K562 (cell line): ENCODE measurements around the gene MAPK13. TPM values are rescaled to one million over a fixed set of nuclear protein-coding genes. Genes with fewer than 3 reads are reported as not detected.

Source experiments
- ATAC-seq: fragments of 200-7000 bp; cut with Tn5 transposase; 3 replicates; pipeline ENCODE4 v1.9.1; 2020; ENCODE audit warnings: moderate library complexity
- BruUV-seq: library from RNA; stranded (reverse); fragments of 400-500 nt; replicated peaks from 2 replicates; lab custom pipeline; 2021; lab: Mats Ljungman, UMichigan
- CTCF ChIA-PET: fragments of 300-600 bp; formaldehyde crosslinking; extraction: SDS; loops from one replicate; lab custom pipeline; 2021; ENCODE audit warnings: low intra/inter-chr PET ratio; lab: Yijun Ruan, JAX
- POLR2A ChIA-PET: fragments of 300-600, 350-650 bp; sonication (Branson Sonifier 250); formaldehyde crosslinking; extraction: SDS; loops from one replicate; lab custom pipeline; 2021; ENCODE audit warnings: antibody characterized with exemption, inconsistent platforms; lab: Yijun Ruan, JAX
- DNase-seq, 4 experiments: peaks; one replicate each; pipeline versions ENCODE4 v3.0.0 to v3.0.0-alpha.2; 2011 to 2018; ENCODE audit warnings: low spot score in 3 of 4, mixed read lengths in 3 of 4; ENCODE audit errors: extremely low read depth in 1 of 4
- FAIRE-seq: peaks from 2 replicates; lab custom pipeline; 2011; peaks lifted over from hg19 to GRCh38; lab: Jason Lieb, UNC
- H2AFZ ChIP-seq: 2 replicates; pipeline ENCODE4 v1.6.0; 2011; ENCODE audit warnings: low read depth, low read length, control low read depth, inconsistent platforms
- H3K27ac ChIP-seq: fragments of 200-600 bp; 3 replicates; pipeline ENCODE4 v1.8.0; 2011; ENCODE audit warnings: low read depth, mild to moderate bottlenecking, control low read depth, inconsistent platforms, low read length, moderate library complexity, mixed read lengths; ENCODE audit errors: extremely low read depth
- H3K27me3 ChIP-seq, 2 experiments: fragments of 300-600 bp in 1 of 2; 2 replicates in 1 of 2; 3 replicates in 1 of 2; pipeline versions ENCODE4 v1.6.0 to v1.8.0; 2011; ENCODE audit warnings: inconsistent platforms in 2 of 2, low read length in 2 of 2, mild to moderate bottlenecking in 1 of 2, mixed read lengths in 1 of 2, moderate library complexity in 1 of 2; ENCODE audit not compliant: control insufficient read depth in 2 of 2, insufficient read depth in 2 of 2
- H3K36me3 ChIP-seq: fragments of 300-600 bp; 3 replicates; pipeline ENCODE4 v1.8.0; 2011; ENCODE audit warnings: mild to moderate bottlenecking, low read length, inconsistent platforms; ENCODE audit not compliant: control insufficient read depth, insufficient read depth
- H3K4me1 ChIP-seq, 2 experiments: fragments of 200-600 bp in 1 of 2; replicated peaks in 1 of 2; 2 replicates in 1 of 2; 3 replicates in 1 of 2; pipeline versions ENCODE4 v1.5.1 to v1.8.0; 2011; ENCODE audit warnings: inconsistent platforms in 2 of 2, low read length in 2 of 2, mild to moderate bottlenecking in 1 of 2, mixed read lengths in 1 of 2, moderate library complexity in 1 of 2; ENCODE audit not compliant: control insufficient read depth in 2 of 2, insufficient read depth in 2 of 2
- H3K4me2 ChIP-seq: 2 replicates; pipeline ENCODE4 v1.6.1; 2011; ENCODE audit warnings: low read length, control low read depth, inconsistent platforms, mixed read lengths; ENCODE audit not compliant: insufficient read depth
- H3K4me3 ChIP-seq: fragments of 200-600 bp; sonication (generic), shearing (Covaris generic); 2 replicates; pipeline ENCODE4 v1.5.1; 2016; ENCODE audit warnings: control low read depth, inconsistent platforms
- H3K79me2 ChIP-seq: fragments of 200-600 bp; 3 replicates; pipeline ENCODE4 v1.8.0; 2011; ENCODE audit warnings: low read length, inconsistent platforms; ENCODE audit not compliant: control insufficient read depth, insufficient read depth
- H3K9ac ChIP-seq, 2 experiments: 2 replicates each; pipeline versions ENCODE4 v1.6.0 to v1.6.1; 2011; ENCODE audit warnings: low read depth in 2 of 2, low read length in 2 of 2, control low read depth in 1 of 2, inconsistent platforms in 1 of 2, mild to moderate bottlenecking in 1 of 2, mixed read lengths in 1 of 2; ENCODE audit not compliant: insufficient read depth in 1 of 2
- H3K9me1 ChIP-seq: one replicate; pipeline ENCODE4 v1.6.0; 2011; ENCODE audit warnings: inconsistent platforms, mild to moderate bottlenecking, low read length, moderate library complexity; ENCODE audit not compliant: control insufficient read depth, insufficient read depth
- H3K9me3 ChIP-seq: replicated peaks from 2 replicates; pipeline ENCODE4 v1.5.1; 2011; ENCODE audit warnings: low read depth, low read length, inconsistent platforms; ENCODE audit not compliant: control insufficient read depth, insufficient read depth
- H4K20me1 ChIP-seq: replicated peaks from 2 replicates; pipeline ENCODE4 v1.6.1; 2011; ENCODE audit warnings: low read length, inconsistent platforms, mixed read lengths; ENCODE audit not compliant: control insufficient read depth, insufficient read depth
- CHAMP1 ChIP-seq: fragments of 450-650 bp; IDR thresholded peaks from 2 replicates; pipeline ENCODE4 v1.6.1; 2016; ENCODE audit warnings: mild to moderate bottlenecking
- DPF2 ChIP-seq: fragments of 450-650 bp; IDR thresholded peaks from 2 replicates; pipeline ENCODE4 v1.6.1; 2016
- ESRRB ChIP-seq: fragments of 250-450 bp; sonication (Bioruptor Pico); IDR thresholded peaks from 2 replicates; pipeline ENCODE4 v1.5.0; 2020; ENCODE audit warnings: mild to moderate bottlenecking, moderate library complexity, borderline replicate concordance
- ETS1 ChIP-seq: conservative IDR thresholded peaks from 2 replicates; pipeline ENCODE4 v1.6.1; 2011; ENCODE audit warnings: low read depth, mild to moderate bottlenecking, low read length; ENCODE audit not compliant: control insufficient read depth
- FOS ChIP-seq: IDR thresholded peaks from 3 replicates; pipeline ENCODE4 v1.6.1; 2011; ENCODE audit not compliant: insufficient read length; ENCODE audit errors: extremely low read depth
- HDGF ChIP-seq: fragments of 450-650 bp; IDR thresholded peaks from 2 replicates; pipeline ENCODE4 v1.6.1; 2016
- KAT2B ChIP-seq: IDR thresholded peaks from one replicate; pipeline ENCODE4 v1.6.1; 2012; ENCODE audit warnings: low read depth, mild to moderate bottlenecking, control low read depth, inconsistent platforms, low read length, moderate library complexity
- MEF2A ChIP-seq: IDR thresholded peaks from 2 replicates; pipeline ENCODE4 v1.6.1; 2011; ENCODE audit warnings: low read depth, mild to moderate bottlenecking, low read length, moderate library complexity; ENCODE audit not compliant: control insufficient read depth
- NEUROD1 ChIP-seq: fragments of 150-350 bp; IDR thresholded peaks from 2 replicates; pipeline ENCODE4 v1.6.1; 2014; ENCODE audit warnings: borderline replicate concordance, low read length, low read depth; ENCODE audit not compliant: partially characterized antibody
- NR0B1 ChIP-seq: fragments of 450-650 bp; IDR thresholded peaks from one replicate; pipeline ENCODE4 v1.6.1; 2018; ENCODE audit warnings: mild to moderate bottlenecking, moderate library complexity; ENCODE audit not compliant: partially characterized antibody
- PHF21A ChIP-seq: fragments of 450-650 bp; IDR thresholded peaks from 2 replicates; pipeline ENCODE4 v1.6.1; 2017; ENCODE audit warnings: low read depth, borderline replicate concordance
- POLR2G ChIP-seq: fragments of 200-400 bp; formaldehyde crosslinking; IDR thresholded peaks from 2 replicates; pipeline ENCODE4 v1.6.1; 2017; ENCODE audit warnings: low read depth, mild to moderate bottlenecking, antibody characterized with exemption, low read length, moderate library complexity
- RBBP5 ChIP-seq: fragments of 200-600 bp; sonication (generic); IDR thresholded peaks from 2 replicates; pipeline ENCODE4 v1.6.1; 2012; ENCODE audit warnings: borderline replicate concordance, mild to moderate bottlenecking, low read length, control low read depth, inconsistent platforms; ENCODE audit not compliant: insufficient read depth, poor library complexity, severe bottlenecking
- RFX7 ChIP-seq: fragments of 250-450 bp; sonication (Bioruptor Pico); IDR thresholded peaks from 2 replicates; pipeline ENCODE4 v1.5.1; 2021; ENCODE audit warnings: mild to moderate bottlenecking
- RNF2 ChIP-seq: sonication (generic); IDR thresholded peaks from 2 replicates; pipeline ENCODE4 v1.6.1; 2016
- SLC30A9 ChIP-seq: fragments of 250-450 bp; sonication (Bioruptor Pico); IDR thresholded peaks from 2 replicates; pipeline ENCODE4 v1.8.0; 2022; ENCODE audit warnings: mild to moderate bottlenecking, moderate library complexity
- ZNF3 ChIP-seq: fragments of 250-450 bp; sonication (Bioruptor Pico); IDR thresholded peaks from 2 replicates; pipeline ENCODE4 v1.5.0; 2021; ENCODE audit warnings: mild to moderate bottlenecking, moderate library complexity
- ZNF449 ChIP-seq: fragments of 250-450 bp; sonication (Bioruptor Pico); IDR thresholded peaks from 2 replicates; pipeline ENCODE4 v1.8.0; 2022; ENCODE audit warnings: moderate library complexity, mild to moderate bottlenecking, inconsistent platforms
- WGBS: fragments of 100-300 bp; shearing (Covaris generic); methylation state at CpG from one replicate; pipeline ENCODE4 v1.1.6; 2016; ENCODE audit warnings: low coverage, mixed read lengths; ENCODE audit not compliant: insufficient coverage; ENCODE audit errors: missing lambda C conversion rate; 5-methylcytosine and 5-hydroxymethylcytosine counted together
- in situ Hi-C: fragments of 300-500 bp; cut with MboI; formaldehyde crosslinking; loops from 4 replicates; pipeline ENCODE4 v1.15.0; 2018; ENCODE audit warnings: inconsistent platforms, mixed read lengths
- intact Hi-C: fragments of 100-400 bp; cut with micrococcal nuclease; formaldehyde crosslinking; loops from 2 replicates; pipeline ENCODE4 v1.14.2; 2022
- polyA plus RNA-seq, 8 experiments: library from polyadenylated mRNA; depleted of rRNA in 4 of 8; stranded (reverse) in 5 of 8; unstranded in 3 of 8; fragments of >200 nt; fragmentation: Nextera tagmentation in 2 of 8; fragmentation: Illumina TruSeq in 1 of 8; extraction: Ambion mirVana in 2 of 8; extraction: Trizol in 1 of 8; gene quantifications; 2 replicates each; pipeline versions ENCODE4 v1.2.1 to v1.2.3, GENCODE V29; 2011 to 2014; ENCODE audit warnings: inconsistent platforms in 1 of 8, missing spikeins in 1 of 8
- total RNA-seq, 7 experiments: library from RNA; depleted of rRNA in 6 of 7; stranded (reverse); fragments of >200 nt in 6 of 7; fragmentation: Illumina TruSeq in 2 of 7; extraction: Trizol in 2 of 7; gene quantifications; 2 replicates each; pipeline versions ENCODE4 v1.2.1 to v1.2.3, GENCODE V29; 2011 to 2021; ENCODE audit warnings: low replicate concordance in 1 of 7

The MAPK13 gene
- total and polyA plus RNA-seq, 9 of the 15 experiments (the other 6 are each of a cell fraction or from before 2014, with no cell fraction given), result 0.03 to 2.3 (median 0.48) TPM; not detected in 1

GRCh38 chr6:36171573-36171972 is 41.3 kb downstream of the MAPK13 start:
- WGBS, result 17% methylated on average over 2 of the region's 2 CpGs
- TF ChIP-seq ZNF449 (CRISPR knock-in tag) (no peak), FOS (no peak), MEF2A (no peak), SLC30A9 (CRISPR knock-in tag) (no peak), ETS1 (no peak), ZNF3 (CRISPR knock-in tag) (no peak), RFX7 (no peak), RBBP5 (no peak), KAT2B (no peak), RNF2 (no peak), CHAMP1 (no peak), NR0B1 (no peak), POLR2G (no peak), ESRRB (CRISPR knock-in tag) (no peak), DPF2 (no peak), NEUROD1 (no peak), HDGF (no peak), PHF21A (no peak)

More at GRCh38 chr6:36171573-36171972, 41.3 kb downstream of the MAPK13 start:
- DNase-seq (peak in 1 of 4 experiments; percentile 16), ATAC-seq (no peak), FAIRE-seq (no peak)
- Histone ChIP-seq H3K9me1 (no peaks in the 10 kb centered on the region), H2AFZ (no peak overlapping the region), H4K20me1 (no peaks in the 10 kb centered on the region), H3K36me3 (no peaks in the 10 kb centered on the region), H3K27ac (no peak overlapping the region), H3K9ac (no peak overlapping the region), H3K27me3 (no peaks in the 10 kb centered on the region; a peak in 1 of 5 replicates), H3K79me2 (no peaks in the 10 kb centered on the region), H3K4me3 (no peak overlapping the region), H3K9me3 (no peaks in the 10 kb centered on the region), H3K4me2 (no peak overlapping the region), H3K4me1 (no peaks in the 10 kb centered on the region)
- no TSS peak for BruUV-seq
- in situ Hi-C loops, result no loop called here
- ChIA-PET CTCF (no interaction called here), POLR2A (interaction anchor here (0.7 to 1.4 kb wide), 5 partner anchors 10 to 17 kb away, joined by 3 to 4 read pairs (median 4); no protein-coding TSS in a partner anchor)
- intact Hi-C loops, result no loop called here
